SK-N-SH treated with all-trans-retinoic acid at 6 μM for 48 hours (cell line): ENCODE measurements around the gene AKR1C2.
"Not testable (repeated sequence)": the region's sequence is repeated elsewhere in the genome, so short reads cannot be mapped to it uniquely, and the experiment has no call there.

Source experiments
- ARNTL ChIP-seq: fragments of 450-650 bp; formaldehyde crosslinking; IDR thresholded peaks from 2 replicates; pipeline ENCODE4 v1.5.0; 2020; ENCODE audit warnings: low read depth, mild to moderate bottlenecking, moderate library complexity, borderline replicate concordance
- BACH2 ChIP-seq: fragments of 250-450 bp; sonication (Bioruptor Pico); IDR thresholded peaks from 2 replicates; pipeline ENCODE4 v1.9.0; 2021; ENCODE audit warnings: mild to moderate bottlenecking, borderline replicate concordance
- CREB5 ChIP-seq: fragments of 250-450 bp; sonication (Bioruptor Pico); IDR thresholded peaks from 2 replicates; pipeline ENCODE4 v1.5.1; 2020; ENCODE audit warnings: low read depth, mild to moderate bottlenecking, moderate library complexity
- GLIS3 ChIP-seq: fragments of 250-450 bp; sonication (Bioruptor Pico); IDR thresholded peaks from 2 replicates; pipeline ENCODE4 v1.5.0; 2020; ENCODE audit warnings: mild to moderate bottlenecking, moderate library complexity
- ISL1 ChIP-seq: fragments of 250-450 bp; sonication (Bioruptor Pico); IDR thresholded peaks from 2 replicates; pipeline ENCODE4 v2.1.2; 2022; ENCODE audit warnings: mild to moderate bottlenecking, moderate library complexity
- PATZ1 ChIP-seq: fragments of 250-450 bp; sonication (Bioruptor Pico); IDR thresholded peaks from 2 replicates; pipeline ENCODE4 v1.8.0; 2020; ENCODE audit warnings: mild to moderate bottlenecking, moderate library complexity, borderline replicate concordance
- RARB ChIP-seq: fragments of 250-450 bp; sonication (Bioruptor Pico); IDR thresholded peaks from 2 replicates; pipeline ENCODE4 v1.8.0; 2021; ENCODE audit warnings: mild to moderate bottlenecking, moderate library complexity
- TCF4 ChIP-seq: fragments of 250-450 bp; sonication (Bioruptor Pico); IDR thresholded peaks from 2 replicates; pipeline ENCODE4 v1.8.0; 2021; ENCODE audit warnings: mild to moderate bottlenecking, moderate library complexity, borderline replicate concordance
- TOX ChIP-seq: fragments of 250-450 bp; sonication (Bioruptor Pico); IDR thresholded peaks from 2 replicates; pipeline ENCODE4 v1.8.0; 2021; ENCODE audit warnings: mild to moderate bottlenecking, moderate library complexity, borderline replicate concordance
- TSHZ2 ChIP-seq: fragments of 250-450 bp; sonication (Bioruptor Pico); IDR thresholded peaks from 2 replicates; pipeline ENCODE4 v1.5.0; 2020; ENCODE audit warnings: mild to moderate bottlenecking, moderate library complexity
- ZFP3 ChIP-seq: fragments of 250-450 bp; sonication (Bioruptor Pico); IDR thresholded peaks from 2 replicates; pipeline ENCODE4 v1.5.0; 2020; ENCODE audit warnings: mild to moderate bottlenecking, moderate library complexity
- ZFP30 ChIP-seq: fragments of 450-650 bp; formaldehyde crosslinking; IDR thresholded peaks from 2 replicates; pipeline ENCODE4 v1.5.0; 2022; ENCODE audit warnings: mild to moderate bottlenecking, moderate library complexity
- ZNF70 ChIP-seq: fragments of 450-650 bp; formaldehyde crosslinking; IDR thresholded peaks from 2 replicates; pipeline ENCODE4 v1.5.0; 2020; ENCODE audit warnings: mild to moderate bottlenecking, moderate library complexity

- TF ChIP-seq BACH2 (CRISPR knock-in tag); TOX (CRISPR knock-in tag); GLIS3 (CRISPR knock-in tag); PATZ1 (CRISPR knock-in tag); ZFP3 (CRISPR knock-in tag); CREB5 (CRISPR knock-in tag); TCF4 (CRISPR knock-in tag); ISL1 (CRISPR knock-in tag); ARNTL (CRISPR knock-in tag); RARB; TSHZ2 (CRISPR knock-in tag); ZFP30 (CRISPR knock-in tag); ZNF70: not testable (repeated sequence)
Observed at GRCh38 chr10:5010043-5010442, 6.4 kb upstream of the AKR1C2 start.
